HepG2 (cell line): ENCODE measurements around the gene DDI2. TPM values are rescaled to one million over a fixed set of nuclear protein-coding genes. Genes with fewer than 3 reads are reported as not detected.

Experiments used
- ATAC-seq: fragments of 200-7000 bp; cut with Tn5 transposase; 3 replicates; pipeline ENCODE4 v1.9.1; 2020; ENCODE audit warnings: mild to moderate bottlenecking, moderate library complexity
- BruUV-seq: library from RNA; stranded (reverse); fragments of 400-500 nt; replicated peaks from 2 replicates; lab custom pipeline; 2021; lab: Mats Ljungman, UMichigan
- CTCF ChIA-PET: fragments of 300-600 bp; formaldehyde crosslinking; extraction: SDS; loops from one replicate; lab custom pipeline; 2021; ENCODE audit warnings: low total read pairs, inconsistent platforms, low intra/inter-chr PET ratio; lab: Yijun Ruan, JAX
- POLR2A ChIA-PET: fragments of 350-600 bp; sonication (Branson Sonifier 250); formaldehyde crosslinking; loops from one replicate; lab custom pipeline; 2020; ENCODE audit warnings: antibody characterized with exemption, inconsistent platforms; lab: Yijun Ruan, JAX
- DNase-seq: peaks from one replicate; pipeline ENCODE4 v3.0.0-alpha.2; 2015; ENCODE audit warnings: low spot score
- FAIRE-seq: peaks from 3 replicates; lab custom pipeline; 2011; peaks lifted over from hg19 to GRCh38; lab: Jason Lieb, UNC
- H2AFZ ChIP-seq: one replicate; pipeline ENCODE4 v1.6.1; 2011; ENCODE audit warnings: low read length, inconsistent platforms
- H3K27ac ChIP-seq: fragments of 300-600 bp; 3 replicates; pipeline ENCODE4 v1.8.0; 2011; ENCODE audit warnings: mixed run types, mild to moderate bottlenecking, mixed read lengths, low read length, inconsistent platforms; ENCODE audit not compliant: insufficient read depth; ENCODE audit errors: extremely low read length
- H3K27me3 ChIP-seq, 2 experiments: fragments of 200-600 bp in 1 of 2; 2 replicates in 1 of 2; 3 replicates in 1 of 2; pipeline versions ENCODE4 v1.6.0 to v1.8.0; 2011; ENCODE audit warnings: low read length in 2 of 2, mild to moderate bottlenecking in 2 of 2, moderate library complexity in 2 of 2, inconsistent platforms in 1 of 2; ENCODE audit not compliant: insufficient read depth in 2 of 2, control insufficient read depth in 1 of 2
- H3K36me3 ChIP-seq, 2 experiments: fragments of 200-600 bp in 1 of 2; replicated peaks in 1 of 2; 2 replicates in 1 of 2; 3 replicates in 1 of 2; pipeline versions ENCODE4 v1.5.1 to v1.8.0; 2011; ENCODE audit warnings: low read length in 2 of 2, inconsistent platforms in 1 of 2; ENCODE audit not compliant: insufficient read depth in 2 of 2, control insufficient read depth in 1 of 2
- H3K4me1 ChIP-seq: 2 replicates; pipeline ENCODE4 v1.5.1; 2012; ENCODE audit warnings: low read length, inconsistent platforms; ENCODE audit not compliant: insufficient read depth
- H3K4me2 ChIP-seq: 2 replicates; pipeline ENCODE4 v1.6.0; 2011; ENCODE audit warnings: low read depth, low read length, inconsistent platforms
- H3K4me3 ChIP-seq, 3 experiments: fragments of 200-600 bp in 1 of 3; sonication (generic), shearing (Covaris generic) in 1 of 3; replicated peaks in 1 of 3; 2 replicates each; pipeline ENCODE4 v1.5.1; 2011 to 2016; ENCODE audit warnings: low read length in 3 of 3, inconsistent platforms in 2 of 3, low read depth in 2 of 3, mild to moderate bottlenecking in 2 of 3, control low read depth in 1 of 3, mixed read lengths in 1 of 3; ENCODE audit not compliant: insufficient read depth in 1 of 3
- H3K79me2 ChIP-seq: one replicate; pipeline ENCODE4 v1.6.1; 2011; ENCODE audit warnings: low read length, inconsistent platforms; ENCODE audit not compliant: insufficient read depth
- H3K9ac ChIP-seq: 2 replicates; pipeline ENCODE4 v1.6.0; 2011; ENCODE audit warnings: mild to moderate bottlenecking, low read depth, low read length, inconsistent platforms; ENCODE audit not compliant: insufficient read depth
- H3K9me3 ChIP-seq: 2 replicates; pipeline ENCODE4 v1.5.1; 2012; ENCODE audit warnings: mild to moderate bottlenecking, low read length
- H4K20me1 ChIP-seq: 2 replicates; pipeline ENCODE4 v1.6.0; 2011; ENCODE audit warnings: inconsistent platforms, mild to moderate bottlenecking, low read length, moderate library complexity; ENCODE audit not compliant: insufficient read depth
- CBX2 ChIP-seq, 2 experiments: fragments of 200-600 bp in 1 of 2; sonication (generic); formaldehyde crosslinking in 1 of 2; IDR thresholded peaks; 2 replicates each; pipeline versions ENCODE4 v1.7.0 to v1.8.1; 2018 to 2022; ENCODE audit warnings: low read depth in 2 of 2, low read length in 1 of 2, mild to moderate bottlenecking in 1 of 2, missing genetic modification reagents in 1 of 2
- ELF3 ChIP-seq: IDR thresholded peaks from 2 replicates; pipeline ENCODE4 v1.6.1; 2016; ENCODE audit warnings: missing genetic modification reagents, missing compliant biosample characterization
- FOXP1 ChIP-seq, 2 experiments: fragments of 450-650 bp in 1 of 2; IDR thresholded peaks; 2 replicates each; pipeline ENCODE4 v1.6.1; 2017 to 2018; ENCODE audit warnings: antibody characterized with exemption in 1 of 2
- HDAC2 ChIP-seq: sonication (generic); formaldehyde crosslinking; IDR thresholded peaks from 2 replicates; pipeline ENCODE4 v1.4.0; 2020; ENCODE audit warnings: missing genetic modification reagents
- JDP2 ChIP-seq: sonication (generic); formaldehyde crosslinking; IDR thresholded peaks from 2 replicates; pipeline ENCODE4 v1.8.1; 2022; ENCODE audit warnings: missing genetic modification reagents, borderline replicate concordance
- KAT8 ChIP-seq: IDR thresholded peaks from 2 replicates; pipeline ENCODE4 v1.6.1; 2016; ENCODE audit warnings: missing genetic modification reagents, missing compliant biosample characterization
- MATR3 ChIP-seq: sonication (generic); formaldehyde crosslinking; IDR thresholded peaks from 2 replicates; pipeline ENCODE4 v1.4.0; 2020; ENCODE audit warnings: missing genetic modification reagents
- MZF1 ChIP-seq: sonication (generic); formaldehyde crosslinking; IDR thresholded peaks from 2 replicates; pipeline ENCODE4 v1.8.1; 2023; ENCODE audit warnings: mild to moderate bottlenecking, missing genetic modification reagents, borderline replicate concordance
- NRL ChIP-seq: sonication (generic); formaldehyde crosslinking; IDR thresholded peaks from 2 replicates; pipeline ENCODE4 v1.5.0; 2020; ENCODE audit warnings: missing genetic modification reagents, mild to moderate bottlenecking, moderate library complexity, borderline replicate concordance
- REPIN1 ChIP-seq: sonication (generic); formaldehyde crosslinking; IDR thresholded peaks from 2 replicates; pipeline ENCODE4 v1.8.0; 2022; ENCODE audit warnings: missing genetic modification reagents, low read depth, mild to moderate bottlenecking, borderline replicate concordance
- ZNF83 ChIP-seq: sonication (generic); formaldehyde crosslinking; IDR thresholded peaks from 2 replicates; pipeline ENCODE4 v1.4.0; 2020; ENCODE audit warnings: missing genetic modification reagents, mild to moderate bottlenecking, borderline replicate concordance
- WGBS: methylation state at CpG from one replicate; pipeline ENCODE4 v1.1.6; 2017; ENCODE audit warnings: low lambda C conversion rate; 5-methylcytosine and 5-hydroxymethylcytosine counted together
- in situ Hi-C: cut with HindIII; loops from 2 replicates; pipeline ENCODE4 v1.10.0; 2017; ENCODE audit warnings: low pct_unique_long_range_greater_than_20kb; ENCODE audit not compliant: extremely low pct_ligation_motif_present
- intact Hi-C: fragments of 100-400 bp; cut with micrococcal nuclease; formaldehyde crosslinking; loops from one replicate; pipeline ENCODE4 v1.10.0; 2022; ENCODE audit not compliant: unreplicated experiment
- polyA plus RNA-seq, 8 experiments: library from polyadenylated mRNA; depleted of rRNA in 3 of 8; stranded (reverse) in 7 of 8; unstranded in 1 of 8; fragments of >200 nt; fragmentation: Illumina TruSeq in 4 of 8; extraction: Trizol in 4 of 8; gene quantifications; 2 replicates each; pipeline versions ENCODE4 v1.2.1 to v1.2.3, GENCODE V29; 2011 to 2016; ENCODE audit warnings: low read depth in 4 of 8, missing spikeins in 1 of 8, mixed read lengths in 1 of 8; ENCODE audit not compliant: insufficient read depth in 1 of 8
- total RNA-seq, 5 experiments: library from RNA; depleted of rRNA; stranded (reverse); fragments of >200 nt; fragmentation: Illumina TruSeq; extraction: Trizol; gene quantifications; 2 replicates each; pipeline ENCODE4 v1.2.3, GENCODE V29; 2016; ENCODE audit warnings: low read depth in 1 of 5
- TF ChIP-seq, protein P1 (sequence below): sonication (generic); formaldehyde crosslinking; IDR thresholded peaks from 2 replicates; pipeline ENCODE4 v1.8.1; 2022; ENCODE audit warnings: low read depth, mild to moderate bottlenecking, missing genetic modification reagents

DDI2 gene
- total and polyA plus RNA-seq, 2 of the 13 experiments (the other 11 are each of a cell fraction or from before 2014, with no cell fraction given): 8.5 to 25.7 TPM

DNA sequence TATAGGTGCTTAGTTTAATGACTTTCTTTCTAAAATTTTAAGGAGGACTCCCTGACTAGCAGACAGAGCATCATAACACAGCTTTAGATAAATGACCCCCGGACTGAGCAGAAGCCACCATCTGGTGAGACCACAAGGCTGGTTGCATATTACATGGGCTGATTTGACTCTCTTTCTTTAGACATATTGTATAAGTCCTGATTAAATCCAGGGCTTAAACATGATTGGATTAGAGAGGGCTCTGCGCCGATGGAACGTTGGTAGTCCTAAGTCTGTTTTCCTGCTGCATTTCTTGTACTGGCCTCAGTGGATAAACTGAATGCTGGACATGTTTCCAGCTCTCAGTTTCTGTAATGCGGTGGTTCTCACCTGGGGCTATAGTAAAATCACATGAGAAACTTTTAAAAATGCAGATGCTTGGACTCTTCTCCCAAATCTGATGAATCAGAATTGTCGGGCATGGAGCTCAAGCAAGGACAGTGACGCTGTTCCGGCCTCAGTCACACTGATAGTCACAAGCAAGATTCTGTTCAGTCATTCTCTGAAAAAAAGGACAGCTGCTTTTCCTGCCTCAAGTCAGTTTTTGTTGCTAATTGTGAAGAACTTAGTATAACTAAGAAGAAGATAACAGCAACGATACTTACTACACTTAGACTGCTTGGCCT lies 16.6 kb downstream of the DDI2 start:
- CTCF ChIA-PET: no interaction called here
- DNase-seq: no peak
- no peak overlapping the region for H3K27ac ChIP-seq
- H4K20me1 ChIP-seq: peaks cover 15% of the 10 kb centered on the region
- no peak overlapping the region for H3K9ac ChIP-seq
- TF ChIP-seq MZF1 (CRISPR knock-in tag): no peak
- no peak for TF ChIP-seq REPIN1 (CRISPR knock-in tag)
- TF ChIP-seq MATR3 (CRISPR knock-in tag): no peak
- no peak for TF ChIP-seq HDAC2 (CRISPR knock-in tag)
- TF ChIP-seq KAT8: no peak
- TF ChIP-seq ELF3 (CRISPR knock-in tag): no peak
- no peak for TF ChIP-seq JDP2
- no peak for TF ChIP-seq FOXP1 (IDR thresholded peaks at IDR 0.05)
- no peak for TF ChIP-seq FOXP1 (CRISPR knock-in tag; IDR thresholded peaks at IDR 0.05)
- TF ChIP-seq CBX2 (IDR thresholded peaks at IDR 0.05; ENCODE audit: low read depth, low read length): no peak
- TF ChIP-seq CBX2 (CRISPR knock-in tag; IDR thresholded peaks at IDR 0.05; ENCODE audit: low read depth): no peak
- no peak for TF ChIP-seq NRL (CRISPR knock-in tag)
- TF ChIP-seq ZNF83 (CRISPR knock-in tag): no peak
- TF ChIP-seq, protein P1, sequence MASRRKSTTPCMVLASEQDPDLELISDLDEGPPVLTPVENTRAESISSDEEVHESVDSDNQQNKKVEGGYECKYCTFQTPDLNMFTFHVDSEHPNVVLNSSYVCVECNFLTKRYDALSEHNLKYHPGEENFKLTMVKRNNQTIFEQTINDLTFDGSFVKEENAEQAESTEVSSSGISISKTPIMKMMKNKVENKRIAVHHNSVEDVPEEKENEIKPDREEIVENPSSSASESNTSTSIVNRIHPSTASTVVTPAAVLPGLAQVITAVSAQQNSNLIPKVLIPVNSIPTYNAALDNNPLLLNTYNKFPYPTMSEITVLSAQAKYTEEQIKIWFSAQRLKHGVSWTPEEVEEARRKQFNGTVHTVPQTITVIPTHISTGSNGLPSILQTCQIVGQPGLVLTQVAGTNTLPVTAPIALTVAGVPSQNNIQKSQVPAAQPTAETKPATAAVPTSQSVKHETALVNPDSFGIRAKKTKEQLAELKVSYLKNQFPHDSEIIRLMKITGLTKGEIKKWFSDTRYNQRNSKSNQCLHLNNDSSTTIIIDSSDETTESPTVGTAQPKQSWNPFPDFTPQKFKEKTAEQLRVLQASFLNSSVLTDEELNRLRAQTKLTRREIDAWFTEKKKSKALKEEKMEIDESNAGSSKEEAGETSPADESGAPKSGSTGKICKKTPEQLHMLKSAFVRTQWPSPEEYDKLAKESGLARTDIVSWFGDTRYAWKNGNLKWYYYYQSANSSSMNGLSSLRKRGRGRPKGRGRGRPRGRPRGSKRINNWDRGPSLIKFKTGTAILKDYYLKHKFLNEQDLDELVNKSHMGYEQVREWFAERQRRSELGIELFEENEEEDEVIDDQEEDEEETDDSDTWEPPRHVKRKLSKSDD: no peak
- H3K79me2 ChIP-seq: peaks cover 4% of the 10 kb centered on the region
- FAIRE-seq: no peak
- intact Hi-C loops (no loop called here), in situ Hi-C loops (no loop called here)
- no peaks in the 10 kb centered on the region for H3K4me1 ChIP-seq
- POLR2A ChIA-PET: interaction anchor here (1.0 kb wide), 1 partner anchor 10 kb away, joined by 3 read pairs; no protein-coding TSS in a partner anchor
- no peaks in the 10 kb centered on the region for H3K27me3 ChIP-seq
- no peak for ATAC-seq
- peaks cover 41 to 92% of the 10 kb centered on the region in 2 experiments for H3K36me3 ChIP-seq
- H3K4me3 ChIP-seq: no peak overlapping the region
- BruUV-seq: no TSS peak
- H3K4me2 ChIP-seq: no peak overlapping the region
- no peaks in the 10 kb centered on the region for H3K9me3 ChIP-seq
- 97% methylated on average over 9 of the region's 9 CpGs for WGBS
- no peak overlapping the region for H2AFZ ChIP-seq
